Putamen (tissue), 1 donor: ENCODE data around the gene MYO5A.
"Not testable (repeated sequence)": the region's sequence is repeated elsewhere in the genome, so short reads cannot be mapped to it uniquely, and the experiment has no call there.

Source experiments
- DNase-seq: peaks from one replicate; pipeline ENCODE4 v3.0.0-alpha.2; 2016; ENCODE audit warnings: low spot score

The MYO5A gene

GRCh38 chr15:52463638-52464037 lies 65.0 kb downstream of the MYO5A start:
- DNase-seq: no peak

- no peak for DNase-seq
Observed at GRCh38 chr15:52462806-52463360, 65.8 kb downstream of the MYO5A start.

- not testable (repeated sequence) for DNase-seq
Observed at GRCh38 chr15:52459701-52460100, 69.0 kb downstream of the MYO5A start.

GRCh38 chr15:52459265-52459664 lies 69.4 kb downstream of the MYO5A start:
- DNase-seq: not testable (repeated sequence)

- DNase-seq: peak; percentile 45
Observed at GRCh38 chr15:52448011-52448890, 80.4 kb downstream of the MYO5A start.

- no peak for DNase-seq
Observed at GRCh38 chr15:52445954-52446353, 82.7 kb downstream of the MYO5A start.

- DNase-seq: no peak
Observed at GRCh38 chr15:52445553-52445952, 83.1 kb downstream of the MYO5A start.

GRCh38 chr15:52443205-52443604 lies 85.5 kb downstream of the MYO5A start:
- DNase-seq: not testable (repeated sequence)

GRCh38 chr15:52441841-52442240 lies 86.8 kb downstream of the MYO5A start:
- peak; percentile 51 for DNase-seq

GRCh38 chr15:52440946-52441345 lies 87.7 kb downstream of the MYO5A start:
- DNase-seq: no peak

GRCh38 chr15:52440414-52440813 lies 88.3 kb downstream of the MYO5A start:
- no peak for DNase-seq

- no peak for DNase-seq
Observed at GRCh38 chr15:52439470-52439869, 89.2 kb downstream of the MYO5A start.

- not testable (repeated sequence) for DNase-seq
Observed at GRCh38 chr15:52439042-52439441, 89.6 kb downstream of the MYO5A start.

- DNase-seq: no peak
Observed at GRCh38 chr15:52438047-52438446, 90.6 kb downstream of the MYO5A start.

- DNase-seq: no peak
Observed at GRCh38 chr15:52437646-52438045, 91.0 kb downstream of the MYO5A start.

- DNase-seq: no peak
Observed at GRCh38 chr15:52436981-52437380, 91.7 kb downstream of the MYO5A start.

GRCh38 chr15:52434885-52435284 lies 93.8 kb downstream of the MYO5A start:
- DNase-seq: no peak

- DNase-seq: no peak
Observed at GRCh38 chr15:52428297-52428696, 100.4 kb downstream of the MYO5A start.

- no peak for DNase-seq
Observed at GRCh38 chr15:52427804-52428203, 100.9 kb downstream of the MYO5A start.

GRCh38 chr15:52424856-52425431 lies 103.7 kb downstream of the MYO5A start:
- no peak for DNase-seq

GRCh38 chr15:52423852-52424251 lies 104.8 kb downstream of the MYO5A start:
- DNase-seq: no peak

GRCh38 chr15:52422001-52422400 lies 106.7 kb downstream of the MYO5A start:
- DNase-seq: no peak

- DNase-seq: no peak
Observed at GRCh38 chr15:52421029-52421428, 107.7 kb downstream of the MYO5A start.
